Cardiac fibroblast (primary cell): ENCODE measurements around the gene GPR61.

Experiments used
- DNase-seq, 2 donors: peaks; one replicate each; pipeline versions ENCODE4 v3.0.0 to v3.0.0-alpha.2; 2010; ENCODE audit warnings: low read depth in 2 of 2
- H3K4me3 ChIP-seq, 2 donors: replicated peaks in 1 of 2; 1 replicate in 1 of 2; 2 replicates in 1 of 2; pipeline ENCODE4 v1.5.1; 2011; ENCODE audit warnings: low read depth in 2 of 2, low read length in 2 of 2, mild to moderate bottlenecking in 2 of 2, moderate library complexity in 1 of 2
- TF ChIP-seq, protein P1 (sequence below): IDR thresholded peaks from one replicate; pipeline ENCODE4 v1.5.1; 2011; ENCODE audit warnings: low read depth, mild to moderate bottlenecking, low read length, inconsistent platforms

Gene GPR61

DNA sequence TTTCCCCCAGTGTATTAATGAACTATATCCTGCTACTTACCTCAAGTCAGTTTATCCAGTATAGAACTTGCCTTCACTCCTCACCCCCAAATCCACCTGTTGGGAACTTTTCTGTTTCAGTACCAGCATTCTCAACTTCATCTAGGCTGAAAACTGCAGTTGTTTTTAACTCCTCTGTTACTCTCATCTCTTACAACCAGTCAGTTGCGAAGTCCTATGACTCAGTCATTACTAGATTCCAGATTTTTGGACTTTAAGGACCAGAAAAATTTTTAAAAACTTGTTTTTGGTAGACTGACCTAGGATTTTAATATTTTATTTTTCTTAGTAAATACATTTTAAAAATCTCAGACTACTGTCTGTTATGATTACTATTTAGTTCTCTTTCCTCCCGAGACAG is 16.9 kb downstream of the GPR61 start:
- peak in 1 of 2 donors; percentile 32 for DNase-seq
- no peak overlapping the region for H3K4me3 ChIP-seq
- TF ChIP-seq, protein P1, sequence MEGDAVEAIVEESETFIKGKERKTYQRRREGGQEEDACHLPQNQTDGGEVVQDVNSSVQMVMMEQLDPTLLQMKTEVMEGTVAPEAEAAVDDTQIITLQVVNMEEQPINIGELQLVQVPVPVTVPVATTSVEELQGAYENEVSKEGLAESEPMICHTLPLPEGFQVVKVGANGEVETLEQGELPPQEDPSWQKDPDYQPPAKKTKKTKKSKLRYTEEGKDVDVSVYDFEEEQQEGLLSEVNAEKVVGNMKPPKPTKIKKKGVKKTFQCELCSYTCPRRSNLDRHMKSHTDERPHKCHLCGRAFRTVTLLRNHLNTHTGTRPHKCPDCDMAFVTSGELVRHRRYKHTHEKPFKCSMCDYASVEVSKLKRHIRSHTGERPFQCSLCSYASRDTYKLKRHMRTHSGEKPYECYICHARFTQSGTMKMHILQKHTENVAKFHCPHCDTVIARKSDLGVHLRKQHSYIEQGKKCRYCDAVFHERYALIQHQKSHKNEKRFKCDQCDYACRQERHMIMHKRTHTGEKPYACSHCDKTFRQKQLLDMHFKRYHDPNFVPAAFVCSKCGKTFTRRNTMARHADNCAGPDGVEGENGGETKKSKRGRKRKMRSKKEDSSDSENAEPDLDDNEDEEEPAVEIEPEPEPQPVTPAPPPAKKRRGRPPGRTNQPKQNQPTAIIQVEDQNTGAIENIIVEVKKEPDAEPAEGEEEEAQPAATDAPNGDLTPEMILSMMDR: no peak

DNA sequence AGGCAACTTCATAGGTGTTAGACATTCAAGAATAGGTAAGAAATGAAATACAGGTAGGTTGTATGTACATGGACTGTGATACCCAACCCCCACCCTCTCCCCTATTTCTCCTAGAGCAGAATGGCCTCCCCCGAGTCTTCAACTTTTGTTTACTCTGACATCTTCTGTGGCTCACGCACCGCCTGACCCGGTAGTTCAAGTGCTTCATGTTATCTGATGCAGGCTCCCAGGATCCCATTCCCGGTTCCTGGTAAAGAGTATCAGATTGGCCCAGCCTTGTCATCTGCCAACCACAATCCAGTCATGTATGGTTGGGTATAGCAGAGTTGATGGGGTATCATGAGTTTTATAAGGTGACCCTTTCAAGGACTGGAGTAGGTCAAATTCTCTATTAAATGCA is 17.8 kb downstream of the GPR61 start:
- DNase-seq: no peak
- H3K4me3 ChIP-seq: no peak overlapping the region
- TF ChIP-seq, protein P1: no peak

DNA sequence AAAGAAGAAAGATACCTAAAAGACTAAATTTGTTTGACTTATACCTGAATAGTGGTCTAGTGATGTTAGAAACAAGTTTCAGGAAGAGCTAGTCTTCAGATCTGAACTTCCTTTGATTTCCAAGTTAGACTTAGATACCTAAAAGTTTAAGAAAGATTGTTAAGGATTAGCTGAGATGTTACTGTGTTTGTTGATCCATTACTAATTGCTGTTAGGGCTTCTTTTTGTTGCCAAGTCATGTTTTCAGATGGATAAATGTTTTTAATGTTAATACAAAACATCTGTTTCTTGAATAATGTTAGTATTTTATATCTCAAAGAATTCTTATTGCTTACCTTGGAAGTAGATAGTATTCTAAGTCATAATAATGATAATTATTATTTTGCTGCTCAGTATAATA is 20.3 kb downstream of the GPR61 start:
- TF ChIP-seq, protein P1: no peak
- no peak for DNase-seq
- no peak overlapping the region for H3K4me3 ChIP-seq

DNA sequence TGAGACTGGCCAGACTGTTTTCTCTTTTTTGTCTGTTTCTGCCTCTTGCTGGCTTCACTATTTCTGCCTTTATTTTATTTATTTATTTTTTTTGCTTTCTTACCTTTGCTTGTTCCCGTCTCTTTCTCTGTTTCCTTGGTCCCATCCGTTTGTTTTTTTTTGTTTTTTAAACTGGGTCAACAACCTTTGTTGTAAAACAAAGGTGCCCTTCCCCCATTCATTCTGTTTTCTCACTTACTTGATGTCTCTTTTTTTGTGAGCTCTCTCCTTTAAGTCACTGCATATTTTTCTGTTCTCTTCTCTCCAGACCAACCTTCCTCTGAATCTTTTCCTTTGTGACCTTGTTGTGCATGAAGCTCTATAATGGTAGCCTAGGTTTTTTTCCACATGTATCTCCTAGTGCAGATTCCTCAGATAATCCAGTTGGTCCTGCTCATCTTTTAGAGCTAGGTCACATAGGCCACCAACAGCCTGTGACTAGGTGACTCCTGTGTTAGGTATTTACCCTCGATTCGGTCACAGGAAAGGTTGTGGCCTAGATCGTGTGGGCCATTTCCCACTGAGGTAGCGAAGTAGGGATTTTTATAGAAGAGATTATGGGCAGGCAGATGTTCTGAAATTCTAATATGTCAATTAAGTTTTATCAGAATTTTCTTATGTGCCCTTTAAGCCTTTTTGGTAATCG is 24.7 kb downstream of the GPR61 start:
- TF ChIP-seq, protein P1: no peak
- DNase-seq: no peak
- no peak overlapping the region for H3K4me3 ChIP-seq

DNA sequence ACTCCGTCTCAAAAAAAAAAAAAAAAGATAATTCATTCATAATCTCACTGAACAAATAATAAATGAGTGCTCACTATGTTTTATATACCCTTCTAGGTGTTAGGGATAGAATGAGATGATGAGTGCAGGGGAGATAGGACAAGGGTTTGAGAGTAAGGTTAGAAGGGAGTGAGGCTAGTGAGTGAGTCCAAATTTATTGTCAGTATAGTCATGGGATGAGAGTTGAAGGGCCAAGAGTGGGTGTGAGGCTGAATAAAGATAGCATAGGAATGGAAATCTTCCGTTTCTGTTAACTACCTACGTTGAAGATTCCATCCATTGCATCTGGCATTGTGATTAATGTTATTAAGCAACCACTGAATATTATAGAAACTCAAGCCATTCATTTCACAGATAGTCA is 25.6 kb downstream of the GPR61 start:
- TF ChIP-seq, protein P1: no peak
- no peak overlapping the region for H3K4me3 ChIP-seq
- no peak for DNase-seq

DNA sequence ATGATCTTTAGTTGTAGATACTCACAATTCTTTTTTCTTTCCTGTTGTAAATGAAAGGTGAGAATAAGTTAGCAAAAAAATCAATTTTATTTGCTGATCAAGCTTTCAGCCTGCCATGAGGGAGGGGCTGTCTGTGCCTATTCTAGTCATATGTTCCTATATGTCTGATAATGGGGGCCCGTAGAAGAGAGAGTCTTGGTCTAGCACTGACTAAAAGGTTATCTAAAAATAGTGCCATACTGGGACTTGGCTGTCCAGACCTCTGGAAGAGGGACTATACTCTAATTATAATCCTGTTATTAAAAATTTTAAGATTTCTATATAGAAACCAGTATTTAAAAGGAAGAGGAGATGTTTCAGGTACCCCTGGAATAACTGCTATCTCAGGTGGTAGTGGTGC is 27.3 kb downstream of the GPR61 start:
- TF ChIP-seq, protein P1: no peak
- no peak overlapping the region for H3K4me3 ChIP-seq
- DNase-seq: no peak
